AG04450 (cell line): Measurements from ENCODE around the gene MEGF6. TPM values are rescaled to one million over a fixed set of nuclear protein-coding genes. Genes with fewer than 3 reads are reported as not detected.

Experiments
- CTCF ChIA-PET: fragments of 300-600, 350-600 bp; formaldehyde crosslinking; extraction: SDS; loops from one replicate; lab custom pipeline; 2022; ENCODE audit warnings: antibody characterized with exemption, inconsistent platforms; lab: Charles Lee
- POLR2A ChIA-PET: fragments of 350-600 bp; formaldehyde crosslinking; extraction: SDS; loops from one replicate; lab custom pipeline; 2021; ENCODE audit warnings: antibody characterized with exemption, inconsistent platforms; lab: Yijun Ruan, JAX
- DNase-seq: peaks from one replicate; pipeline ENCODE4 v3.0.0-alpha.2; 2011; ENCODE audit warnings: low read depth, low spot score
- H3K27ac ChIP-seq: one replicate; pipeline ENCODE4 v1.5.1; 2012; ENCODE audit warnings: low read depth, low read length, control low read depth
- H3K27me3 ChIP-seq: one replicate; pipeline ENCODE4 v1.6.0; 2012; ENCODE audit warnings: low read length; ENCODE audit not compliant: control insufficient read depth, insufficient read depth
- H3K4me3 ChIP-seq: 2 replicates; pipeline ENCODE4 v1.5.1; 2011; ENCODE audit warnings: mild to moderate bottlenecking, low read depth, low read length, control low read depth
- H3K9me3 ChIP-seq: 2 replicates; pipeline ENCODE4 v1.5.1; 2012; ENCODE audit warnings: low read length; ENCODE audit not compliant: control insufficient read depth, insufficient read depth
- polyA plus RNA-seq: library from polyadenylated mRNA; depleted of rRNA; stranded (reverse); fragments of >200 nt; gene quantifications from 2 replicates; pipeline ENCODE4 v1.2.3, GENCODE V29; 2011
- TF ChIP-seq, protein P1 (sequence below): IDR thresholded peaks from 2 replicates; pipeline ENCODE4 v1.5.1; 2011; ENCODE audit warnings: low read depth, low read length, control low read depth, inconsistent platforms

MEGF6 gene
- polyA plus RNA-seq, 1 experiment: 0.45 TPM

GRCh38 chr1:3473381-3473844 is 137.9 kb downstream of the MEGF6 start:
- no peak overlapping the region for H3K27ac ChIP-seq
- TF ChIP-seq, protein P1, sequence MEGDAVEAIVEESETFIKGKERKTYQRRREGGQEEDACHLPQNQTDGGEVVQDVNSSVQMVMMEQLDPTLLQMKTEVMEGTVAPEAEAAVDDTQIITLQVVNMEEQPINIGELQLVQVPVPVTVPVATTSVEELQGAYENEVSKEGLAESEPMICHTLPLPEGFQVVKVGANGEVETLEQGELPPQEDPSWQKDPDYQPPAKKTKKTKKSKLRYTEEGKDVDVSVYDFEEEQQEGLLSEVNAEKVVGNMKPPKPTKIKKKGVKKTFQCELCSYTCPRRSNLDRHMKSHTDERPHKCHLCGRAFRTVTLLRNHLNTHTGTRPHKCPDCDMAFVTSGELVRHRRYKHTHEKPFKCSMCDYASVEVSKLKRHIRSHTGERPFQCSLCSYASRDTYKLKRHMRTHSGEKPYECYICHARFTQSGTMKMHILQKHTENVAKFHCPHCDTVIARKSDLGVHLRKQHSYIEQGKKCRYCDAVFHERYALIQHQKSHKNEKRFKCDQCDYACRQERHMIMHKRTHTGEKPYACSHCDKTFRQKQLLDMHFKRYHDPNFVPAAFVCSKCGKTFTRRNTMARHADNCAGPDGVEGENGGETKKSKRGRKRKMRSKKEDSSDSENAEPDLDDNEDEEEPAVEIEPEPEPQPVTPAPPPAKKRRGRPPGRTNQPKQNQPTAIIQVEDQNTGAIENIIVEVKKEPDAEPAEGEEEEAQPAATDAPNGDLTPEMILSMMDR: no peak
- H3K4me3 ChIP-seq: no peak overlapping the region
- no peaks in the 10 kb centered on the region; the same call in 1 of the 2 replicates for H3K9me3 ChIP-seq
- ChIA-PET POLR2A (no interaction called here), CTCF (interaction anchor here (0.6 to 0.7 kb wide), 2 partner anchors 12 to 20 kb away, joined by 4 to 9 read pairs; no protein-coding TSS in a partner anchor)
- DNase-seq: peak; percentile 41
- H3K27me3 ChIP-seq: peaks cover 3% of the 10 kb centered on the region

DNA sequence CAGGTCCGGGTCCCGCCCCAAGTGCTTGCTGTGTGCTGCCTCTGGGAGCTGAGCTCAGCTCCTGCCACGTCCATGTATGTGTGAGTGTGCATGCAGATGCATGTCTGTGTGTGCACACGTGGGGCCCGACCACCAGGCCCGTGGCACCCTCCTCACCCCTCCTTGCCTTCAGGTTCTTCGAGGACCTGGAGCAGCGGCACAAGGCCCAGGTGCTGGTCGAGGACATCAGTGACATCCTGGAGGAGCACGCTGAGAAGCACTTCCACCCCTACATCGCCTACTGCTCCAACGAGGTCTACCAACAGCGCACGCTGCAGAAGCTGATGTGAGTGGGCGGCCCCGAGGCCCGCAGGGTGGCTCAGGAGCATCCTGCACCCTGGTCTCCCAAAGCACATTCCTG is 138.4 kb downstream of the MEGF6 start:
- H3K27ac ChIP-seq: no peak overlapping the region
- no peaks in the 10 kb centered on the region for H3K27me3 ChIP-seq
- DNase-seq: no peak
- CTCF ChIA-PET: interaction anchor here (0.7 to 2.1 kb wide), 3 partner anchors 14 to 20 kb away, joined by 4 to 43 read pairs (median 4); no protein-coding TSS in a partner anchor
- no peaks in the 10 kb centered on the region; the same call in 1 of the 2 replicates for H3K9me3 ChIP-seq
- no peak overlapping the region for H3K4me3 ChIP-seq
- TF ChIP-seq, protein P1: no peak
- POLR2A ChIA-PET: no interaction called here

DNA sequence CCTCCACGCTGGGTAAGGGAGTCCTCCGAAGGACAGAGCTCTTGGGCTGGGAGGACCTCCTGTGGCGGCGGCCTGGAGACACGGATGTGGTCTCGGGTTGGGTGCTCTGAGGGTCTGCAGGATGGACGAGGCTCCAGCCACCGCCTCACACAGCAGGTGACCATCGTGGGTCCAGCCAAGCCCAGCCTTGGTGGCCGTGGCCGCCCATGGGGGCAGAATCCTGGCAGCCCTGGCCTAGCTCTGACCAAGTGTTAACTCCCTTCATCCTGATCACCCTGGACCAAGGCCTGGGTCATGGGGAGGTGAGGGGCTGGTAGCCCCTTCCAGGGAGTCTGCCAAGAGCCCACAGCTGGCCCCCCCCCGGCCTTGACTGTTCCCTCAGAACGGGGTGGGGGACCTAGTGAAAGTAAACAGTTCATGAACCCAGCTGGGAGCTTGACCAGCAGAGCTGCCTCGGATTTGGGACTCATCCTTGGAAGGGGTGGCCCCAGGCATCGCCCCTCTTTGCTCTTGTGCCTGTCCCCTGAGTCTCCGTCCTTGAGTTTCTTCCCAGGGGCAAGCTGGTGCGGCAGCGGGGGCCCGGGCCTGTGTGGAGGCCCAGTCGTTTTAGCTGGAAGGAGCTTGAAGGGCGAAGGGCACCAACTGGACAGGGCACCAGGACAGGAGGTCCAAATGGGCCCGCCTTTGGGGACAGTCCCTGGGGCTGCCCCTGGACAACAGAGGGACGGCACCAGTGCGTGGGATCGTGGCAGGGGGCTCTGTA is 139.0 kb downstream of the MEGF6 start:
- POLR2A ChIA-PET: interaction anchor here (0.9 kb wide), 1 partner anchor 20 kb away, joined by 3 read pairs; no protein-coding TSS in a partner anchor
- H3K9me3 ChIP-seq: no peaks in the 10 kb centered on the region; the same call in 1 of the 2 replicates
- no peaks in the 10 kb centered on the region for H3K27me3 ChIP-seq
- DNase-seq: no peak
- TF ChIP-seq, protein P1: no peak
- no peak overlapping the region for H3K4me3 ChIP-seq
- no peak overlapping the region for H3K27ac ChIP-seq
- CTCF ChIA-PET: interaction anchor here (1.2 to 2.1 kb wide), 4 partner anchors 9 to 19 kb away, joined by 4 to 43 read pairs (median 4); no protein-coding TSS in a partner anchor

- TF ChIP-seq, protein P1: peak; percentile 51
- no peaks in the 10 kb centered on the region; the same call in 1 of the 2 replicates for H3K9me3 ChIP-seq
- H3K4me3 ChIP-seq: no peak overlapping the region
- ChIA-PET CTCF (interaction anchor here (0.6 to 2.1 kb wide), 7 partner anchors 9 to 233 kb away, joined by 3 to 43 read pairs (median 4); no protein-coding TSS in a partner anchor), POLR2A (interaction anchor here (0.6 to 0.9 kb wide), 2 partner anchors 19 to 296 kb away, joined by 3 to 7 read pairs; no protein-coding TSS in a partner anchor)
- H3K27ac ChIP-seq: no peak overlapping the region
- no peak for DNase-seq
- H3K27me3 ChIP-seq: no peaks in the 10 kb centered on the region
These were observed 139.8 kb downstream of the MEGF6 start for GRCh38 chr1:3471356-3472087.
